Measurements from ENCODE around the gene IL2RG.

Gene IL2RG

DNA sequence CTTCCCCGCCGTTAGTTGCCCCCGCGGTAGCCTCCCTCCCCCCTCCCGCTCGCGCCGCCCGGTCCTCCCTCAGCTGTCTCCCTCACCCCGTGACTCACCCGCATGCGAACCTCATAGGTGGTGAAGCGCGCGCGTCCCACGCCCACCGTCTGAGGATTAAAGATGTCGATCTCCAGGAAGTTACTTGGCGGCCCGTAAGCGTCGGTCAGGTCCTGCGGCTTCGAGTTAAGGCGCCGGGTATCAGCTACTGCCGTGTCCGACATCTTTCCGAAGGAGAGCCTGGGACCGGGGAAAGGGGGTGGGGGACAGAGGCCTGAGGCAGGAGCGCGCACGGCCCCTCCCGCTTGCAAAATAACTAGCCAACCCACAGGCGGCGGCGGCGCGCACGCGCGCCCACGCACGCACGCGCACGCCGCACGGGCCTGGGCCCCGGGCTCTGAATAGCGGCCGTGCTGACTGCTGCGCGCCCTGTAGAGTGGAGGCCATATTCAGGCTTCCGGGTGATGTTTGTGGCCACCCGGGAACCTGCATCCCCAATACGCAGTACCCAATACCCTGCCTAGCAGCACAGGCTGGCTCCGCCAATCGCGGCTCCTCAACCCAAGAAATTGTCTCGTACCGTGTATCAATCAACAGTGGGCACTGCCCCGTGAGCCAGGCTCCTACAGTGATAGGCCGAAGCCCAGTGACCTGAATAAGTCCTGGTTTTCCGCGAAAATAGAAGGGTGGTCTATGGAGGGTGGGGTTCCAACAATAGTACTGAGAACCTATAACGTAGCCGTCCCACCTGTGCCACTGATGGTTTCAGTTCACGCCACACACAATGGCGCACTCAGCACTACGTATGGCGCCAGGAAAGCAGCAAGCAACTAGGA lies 43.1 kb downstream of the IL2RG start, which contains the start of gene SNX12:
Gene SNX12, minus strand, starts transcription at position 291 of the 875 bp plus-strand sequence. Its CDS starts 28 bp downstream, at position 263.
- peak; percentile 94 for DNase-seq

DNA sequence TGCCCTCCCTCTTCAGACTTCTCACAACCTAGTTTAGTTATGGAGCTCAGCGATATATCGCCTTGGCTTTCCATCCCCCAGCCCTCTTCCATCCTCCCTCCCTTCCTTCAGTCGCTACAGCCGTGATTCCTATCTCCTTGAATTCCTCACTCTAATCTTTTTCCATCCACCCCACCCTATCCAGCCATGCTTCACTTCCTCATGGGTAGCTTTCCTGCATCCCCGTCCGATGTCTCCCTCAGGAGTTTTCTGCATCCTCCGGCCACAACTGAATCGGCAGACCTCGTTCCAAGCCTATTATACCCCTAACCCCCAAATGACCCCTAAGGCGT lies 43.7 kb downstream of the IL2RG start:
- no peak for DNase-seq

DNA sequence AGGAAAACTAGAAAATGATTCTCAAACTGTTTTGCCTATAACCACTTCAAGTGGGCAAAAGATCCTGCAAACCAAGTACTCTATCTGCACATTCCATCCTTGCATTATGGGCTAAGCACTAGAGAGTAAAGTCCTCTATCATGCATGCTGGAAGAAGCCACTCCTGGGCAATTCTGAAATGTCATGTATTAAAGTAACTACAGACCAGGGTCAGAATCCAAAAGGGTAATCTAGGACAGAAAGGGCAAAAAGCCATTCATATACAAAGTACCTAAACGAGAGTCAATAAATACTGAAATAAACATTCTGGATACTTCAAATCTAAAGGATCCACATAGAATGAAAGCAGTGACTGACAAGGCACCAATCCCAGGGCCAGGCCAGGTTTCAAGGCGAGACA lies 44.3 kb downstream of the IL2RG start:
- no peak for DNase-seq

GRCh38 chrX:71060127-71060526 lies 51.2 kb downstream of the IL2RG start:
- DNase-seq: no peak

GRCh38 chrX:71057848-71058530 lies 53.4 kb downstream of the IL2RG start:
- DNase-seq: no peak
